HG03378 (cell line): ENCODE measurements around the gene MSANTD1.

Experiments
- ATAC-seq: cut with Tn5 transposase; IDR thresholded peaks from one replicate; pipeline ENCODE4 v1.9.1; 2021; ENCODE audit warnings: mild to moderate bottlenecking, moderate library complexity; ENCODE audit not compliant: unreplicated experiment

The MSANTD1 gene

DNA sequence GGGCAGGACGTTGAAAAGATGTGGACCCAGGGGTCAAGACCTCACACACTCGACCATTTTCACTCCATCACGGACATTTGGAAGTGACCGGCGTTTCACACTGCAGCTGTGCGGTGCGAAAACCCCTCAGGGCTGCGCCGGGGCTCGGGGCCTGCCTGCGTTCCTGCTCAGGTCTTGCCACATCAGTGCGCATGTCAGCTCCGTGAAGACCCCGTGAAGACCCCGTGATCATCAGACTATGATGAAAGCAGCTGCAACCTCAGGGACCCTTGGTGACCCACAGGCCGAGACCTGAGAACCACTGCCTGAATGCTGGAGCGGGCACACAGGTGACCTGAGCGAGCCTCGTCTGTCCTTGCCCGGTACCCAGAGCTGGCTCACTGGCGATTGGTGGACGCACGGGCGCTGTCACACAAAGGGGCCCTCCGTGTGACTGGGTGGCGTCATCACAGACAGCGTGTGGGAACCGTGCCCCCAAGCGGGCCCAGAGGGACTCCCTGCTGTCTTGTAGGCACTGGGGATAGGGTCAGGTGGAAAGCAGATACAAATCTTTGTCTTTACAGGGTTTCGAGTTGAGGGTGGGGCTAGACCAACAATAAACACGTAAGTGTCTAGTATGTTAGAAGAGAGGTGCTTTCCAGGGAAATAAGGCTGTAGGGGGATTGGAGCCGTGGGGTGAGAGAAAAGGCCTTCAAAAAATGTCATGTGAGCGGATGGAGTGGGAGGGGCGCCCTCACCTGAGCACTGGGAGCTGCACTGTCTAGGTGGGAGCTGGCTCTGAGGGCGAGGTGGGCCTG is 12.7 kb downstream of the MSANTD1 start:
- ATAC-seq = no peak

DNA sequence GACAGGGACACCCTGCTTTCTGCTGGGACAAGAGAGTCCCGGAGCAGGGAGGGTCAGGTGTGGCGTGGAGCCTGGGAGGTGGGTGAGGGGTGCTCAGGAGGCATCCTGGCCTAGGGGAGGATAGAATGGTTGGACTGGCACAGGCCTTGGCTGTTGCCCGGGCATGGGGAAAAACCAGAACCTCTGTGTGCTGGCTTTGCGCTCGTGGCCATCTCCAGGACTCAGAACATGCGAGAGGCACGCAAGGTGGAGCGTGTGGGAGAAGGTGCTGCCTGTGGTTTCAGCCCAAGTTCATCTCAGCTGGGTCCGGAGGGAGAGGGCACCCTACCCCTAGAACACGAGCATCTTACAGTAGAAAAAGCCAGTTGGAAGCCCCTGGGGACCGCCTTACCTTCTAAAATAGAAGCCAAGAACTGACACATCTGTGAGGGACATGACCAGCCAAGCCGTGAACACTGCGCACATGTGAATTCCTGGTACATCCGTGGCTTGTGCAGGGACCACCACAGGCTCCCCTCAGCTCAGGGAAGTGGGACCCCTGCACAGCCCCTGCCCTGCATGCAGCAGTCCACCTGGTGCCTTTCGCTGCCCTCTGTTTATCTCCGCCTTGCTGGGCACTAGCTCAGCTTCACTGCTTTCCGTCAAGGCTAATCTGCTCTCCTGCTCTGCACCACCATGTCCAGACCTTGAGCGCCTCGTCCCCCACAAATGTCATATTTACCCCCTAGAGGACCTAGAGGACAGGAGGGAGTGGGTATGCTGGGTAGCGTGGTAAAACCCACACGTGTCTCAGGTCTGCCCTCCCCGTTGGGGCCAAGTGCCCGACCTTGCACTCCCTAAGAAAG is 13.5 kb downstream of the MSANTD1 start:
- no peak for ATAC-seq

DNA sequence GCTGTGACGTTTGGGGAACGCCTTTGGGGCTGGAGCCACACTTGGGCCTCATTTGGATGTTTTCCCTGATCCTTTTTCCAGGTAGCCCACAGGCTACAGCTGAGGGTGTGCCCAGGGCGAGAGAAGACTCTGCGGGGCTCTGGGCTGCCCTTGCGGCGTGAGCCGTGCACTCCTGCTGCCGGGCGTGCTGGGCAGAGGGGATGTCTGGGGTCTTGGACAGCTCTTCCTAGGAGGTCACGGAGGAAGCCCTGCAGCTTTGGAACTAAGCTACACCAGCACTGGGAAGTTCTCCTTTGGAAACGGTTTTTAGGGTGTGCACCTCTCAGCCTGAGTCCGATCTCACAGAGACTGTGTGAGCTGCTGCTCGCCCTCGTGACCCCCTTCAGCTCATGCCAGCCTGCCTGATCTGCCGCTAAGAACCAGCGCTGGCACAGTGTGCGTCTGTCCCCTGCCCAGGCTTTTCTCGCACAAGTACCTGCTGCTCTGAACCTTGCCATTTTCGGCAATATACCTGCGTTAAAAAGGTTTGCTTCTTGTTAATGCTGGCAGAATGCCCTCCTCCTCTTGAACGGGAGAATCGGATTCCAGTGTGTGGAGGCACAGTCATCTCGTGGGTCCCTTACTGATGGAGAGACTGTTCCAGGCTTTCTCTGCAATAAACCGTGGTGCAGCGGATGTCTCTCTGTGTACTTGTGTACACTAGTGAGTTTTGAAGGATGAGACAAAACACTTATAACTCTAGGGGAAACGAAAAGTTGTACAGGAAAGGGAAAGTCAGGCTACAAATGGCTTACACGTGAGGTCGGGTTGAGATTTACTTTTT is 14.3 kb downstream of the MSANTD1 start:
- no peak for ATAC-seq

DNA sequence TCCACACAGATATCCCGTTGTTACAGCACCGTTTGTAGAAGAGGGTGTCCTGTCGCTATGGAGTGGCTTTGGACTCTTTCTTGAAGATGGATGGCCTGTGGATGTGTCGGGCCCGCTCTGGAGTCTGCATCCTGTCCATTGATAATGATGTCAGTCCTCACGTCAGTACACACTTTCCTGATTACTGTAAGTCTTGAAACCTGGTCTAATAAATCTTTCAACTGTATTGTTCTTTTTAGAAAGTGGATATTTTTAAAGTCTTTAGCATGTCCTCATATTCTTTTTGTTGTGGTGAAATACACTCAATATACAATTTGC is 14.9 kb downstream of the MSANTD1 start:
- no peak for ATAC-seq

DNA sequence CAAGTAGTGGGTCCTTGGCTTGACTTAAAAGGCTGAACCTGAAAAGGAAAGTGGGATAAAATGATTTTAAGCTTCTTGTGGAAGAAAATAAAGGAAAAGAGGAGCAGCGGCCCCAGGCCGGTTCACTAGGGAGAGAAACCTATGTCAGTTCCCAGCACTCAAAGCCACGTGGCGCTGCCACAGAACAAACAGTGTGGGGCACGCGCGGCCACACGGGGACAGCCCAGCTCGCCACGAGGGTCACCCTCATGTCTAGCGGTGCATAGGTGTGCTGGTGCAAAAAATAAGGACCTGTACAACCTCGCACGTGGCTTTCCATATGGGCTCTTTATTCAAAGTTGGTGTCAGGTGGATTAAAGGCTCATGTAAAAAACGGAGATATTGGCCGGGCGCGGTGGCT is 17.1 kb downstream of the MSANTD1 start:
- no peak for ATAC-seq

DNA sequence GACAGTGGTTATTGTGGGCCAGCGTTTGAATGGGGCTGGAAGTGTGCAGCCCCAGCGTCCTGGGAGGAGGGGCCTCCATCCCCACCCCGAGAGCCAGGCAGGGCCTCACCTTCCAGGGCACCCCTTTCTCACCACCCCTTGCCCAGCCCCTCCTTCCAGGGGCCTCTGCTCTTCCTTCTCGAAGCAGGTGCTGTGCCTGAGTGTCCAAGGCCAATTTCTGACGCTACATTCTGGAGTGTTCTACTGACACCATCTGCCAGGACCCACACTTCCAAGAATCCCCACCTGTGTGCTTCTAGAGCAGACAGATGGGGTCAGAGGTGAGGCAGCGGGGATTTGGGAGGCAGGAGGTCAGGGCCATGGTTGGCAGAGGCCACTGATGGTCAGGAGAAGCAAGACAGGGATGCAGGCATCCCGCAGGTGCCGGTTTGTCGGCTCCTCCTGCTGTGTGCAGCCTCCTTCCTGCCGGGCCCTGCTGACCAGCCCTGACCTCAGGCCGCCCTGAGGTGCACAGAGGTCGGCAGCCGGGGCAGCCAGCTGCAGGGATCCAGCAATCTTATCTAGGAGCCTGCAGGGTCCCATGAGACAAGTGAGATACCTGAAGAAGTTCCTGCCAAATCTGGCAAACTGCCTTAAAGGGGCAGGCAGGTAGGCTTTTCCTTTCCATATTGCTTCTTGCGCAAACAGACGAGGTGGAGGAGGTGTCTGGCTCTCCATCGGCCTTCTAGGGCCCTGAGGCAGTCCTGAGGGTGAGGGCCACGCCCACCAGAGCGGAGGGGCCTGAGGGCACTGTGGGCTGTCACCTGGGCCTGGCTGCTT is 18.8 kb downstream of the MSANTD1 start:
- ATAC-seq = no peak

DNA sequence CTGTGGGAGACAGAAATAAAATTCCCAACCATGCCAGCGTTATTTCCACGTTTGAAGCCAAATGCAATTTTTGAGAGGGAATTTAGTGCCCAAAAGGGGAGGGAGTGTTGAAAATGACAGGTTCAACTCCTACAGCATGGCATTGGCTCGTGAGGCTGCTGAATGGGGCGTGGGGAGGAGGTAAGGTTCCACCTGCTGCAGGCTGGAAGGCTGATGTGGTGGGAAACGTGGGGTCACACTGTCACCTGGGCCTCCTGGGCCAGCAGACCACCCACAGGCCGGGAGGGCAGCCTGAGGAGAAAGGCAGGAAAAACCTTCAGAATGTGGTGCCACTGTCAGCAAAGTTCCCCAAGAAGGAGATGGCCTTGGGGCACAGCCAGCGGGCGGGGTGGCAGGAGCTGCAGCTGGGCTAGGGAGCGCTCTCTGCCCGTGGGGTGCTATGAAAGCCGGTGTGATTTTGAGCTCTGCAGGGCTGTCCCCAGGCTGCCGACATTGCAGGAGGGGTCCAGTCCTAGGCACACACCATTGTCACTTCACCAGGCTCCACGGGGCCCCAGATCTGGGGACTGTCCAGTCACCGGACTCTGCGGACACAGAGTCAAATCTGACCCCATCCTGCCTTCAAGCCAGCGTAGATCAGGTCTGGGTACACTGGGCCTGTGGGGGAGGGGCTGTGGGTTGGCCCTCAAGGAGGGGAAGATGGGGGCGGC is 19.6 kb downstream of the MSANTD1 start:
- ATAC-seq = no peak

DNA sequence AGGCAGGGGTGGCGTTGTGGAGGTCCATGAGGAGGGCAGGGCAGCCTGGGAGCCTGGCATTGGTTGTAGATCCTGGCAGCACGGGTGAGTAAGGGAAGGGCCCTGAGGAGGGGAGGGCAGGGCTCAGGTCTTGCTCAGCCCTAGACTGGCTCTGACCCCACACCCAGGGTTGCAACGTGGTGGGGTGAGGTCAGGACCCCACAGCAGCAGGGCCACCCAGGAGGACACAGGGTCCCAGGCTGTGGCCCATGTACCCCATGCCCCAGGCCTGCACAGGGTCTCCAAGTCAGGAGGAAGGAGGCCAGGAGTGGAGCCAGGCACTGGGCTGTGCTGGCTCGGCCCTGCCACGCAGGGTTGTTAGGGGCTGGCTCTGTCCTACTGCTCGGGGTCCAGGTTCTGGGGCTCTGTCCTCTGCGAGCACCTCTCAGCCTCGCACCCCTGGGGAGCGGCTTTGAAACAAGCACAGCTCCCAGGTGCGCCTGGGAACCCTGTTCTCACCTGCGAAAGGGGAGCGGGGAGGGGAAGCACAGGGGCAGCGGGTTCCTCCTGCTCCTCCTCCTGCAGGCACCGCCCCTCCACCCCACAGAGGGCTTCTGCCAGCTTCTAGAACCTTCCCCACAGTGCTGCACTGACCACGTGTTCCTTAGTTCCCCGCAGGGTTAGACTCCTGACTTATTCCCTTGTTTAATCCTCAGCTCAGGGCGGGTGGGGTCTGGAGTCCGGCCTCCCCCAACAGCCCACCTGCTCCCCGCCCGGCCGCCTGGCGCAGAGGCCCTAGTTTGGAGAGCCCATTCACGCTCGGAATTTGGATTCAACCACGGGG is 20.4 kb downstream of the MSANTD1 start:
- ATAC-seq = no peak

DNA sequence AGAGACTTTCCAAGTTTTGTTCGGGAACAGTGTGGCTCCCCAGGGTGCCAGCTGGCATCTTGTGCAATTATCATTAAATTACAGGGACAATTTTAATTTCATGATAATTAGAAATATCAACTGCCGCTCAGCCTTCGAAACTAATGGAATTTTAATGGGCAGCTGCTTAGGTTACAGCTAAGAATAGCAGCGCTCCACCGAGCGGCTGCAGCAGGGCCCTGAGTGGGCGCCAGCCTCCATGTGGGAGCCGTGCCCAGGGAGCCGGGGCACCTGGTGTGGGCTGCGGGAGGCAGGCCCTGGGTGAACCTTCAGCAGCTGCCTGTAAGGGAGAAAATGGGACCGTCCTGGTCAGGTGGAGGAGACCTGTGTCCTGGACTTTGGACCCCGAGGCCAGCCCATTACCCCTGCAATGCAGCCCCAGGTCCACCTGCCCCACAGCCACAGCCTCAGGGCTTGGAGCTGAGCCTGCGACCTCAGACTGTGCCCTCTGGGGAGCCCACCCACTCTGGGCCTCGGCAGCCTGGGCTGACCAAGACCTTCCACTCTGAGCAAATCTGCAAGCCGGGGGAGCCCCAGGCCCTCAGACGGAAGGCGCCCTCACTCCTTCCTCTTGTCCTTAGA is 21.1 kb downstream of the MSANTD1 start:
- no peak for ATAC-seq

DNA sequence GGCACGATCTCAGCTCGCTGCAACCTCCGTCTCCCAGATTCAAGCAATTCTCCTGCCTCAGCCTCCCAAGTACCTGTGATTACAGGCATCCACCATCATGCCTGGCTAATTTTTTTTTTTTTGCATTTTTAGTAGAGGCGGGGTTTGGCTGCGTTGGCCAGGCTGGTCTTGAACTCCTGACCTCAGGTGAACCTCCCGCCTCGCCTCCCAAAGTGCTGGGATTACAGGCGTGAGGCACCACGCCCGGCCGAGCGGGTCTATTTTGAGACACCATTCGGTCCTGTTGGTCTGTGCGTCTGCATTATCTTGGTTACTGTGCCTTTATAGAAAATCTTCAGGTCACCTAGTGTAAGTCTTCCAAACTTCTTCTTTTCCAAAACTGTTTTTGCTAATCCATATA is 22.2 kb downstream of the MSANTD1 start:
- no peak for ATAC-seq

DNA sequence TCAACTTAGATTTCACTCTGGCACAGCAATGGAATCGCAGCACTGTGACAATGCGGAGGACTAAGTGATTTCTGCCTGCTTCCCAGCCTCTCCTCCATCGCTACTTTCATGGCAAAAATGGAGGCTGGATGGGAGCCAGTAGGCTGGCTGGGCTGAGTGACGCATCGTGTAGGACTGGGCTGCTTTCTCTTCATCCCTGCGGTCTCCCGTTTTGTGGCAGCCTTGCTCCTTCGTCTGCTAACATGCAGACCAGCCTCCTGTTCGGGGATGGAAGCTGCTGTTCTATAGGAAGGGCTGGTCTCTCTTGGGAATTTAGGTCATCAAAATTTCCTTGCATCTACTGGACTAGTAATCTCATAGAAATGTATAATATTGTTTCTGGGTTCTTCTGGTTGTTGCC is 28.0 kb downstream of the MSANTD1 start:
- ATAC-seq = no peak

DNA sequence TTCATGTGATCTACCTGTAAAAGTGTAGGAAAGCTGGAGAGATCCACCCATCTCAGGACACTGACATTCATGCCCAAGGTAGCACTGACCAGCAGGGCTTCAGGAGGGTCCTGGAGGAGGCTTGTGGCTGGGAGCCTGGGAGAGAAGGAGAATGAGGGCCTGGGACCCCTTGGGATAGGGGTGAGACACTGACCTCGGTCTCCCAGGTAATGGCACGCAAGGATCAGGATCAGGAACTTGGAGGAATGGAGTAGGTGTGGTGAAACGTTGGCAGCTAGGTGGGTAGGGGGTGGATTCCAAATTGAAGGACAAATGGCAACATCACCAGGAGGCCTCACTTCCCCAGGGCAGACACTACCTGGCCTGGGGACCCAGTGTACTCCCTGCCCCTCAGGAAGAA is 31.5 kb downstream of the MSANTD1 start:
- no peak for ATAC-seq

DNA sequence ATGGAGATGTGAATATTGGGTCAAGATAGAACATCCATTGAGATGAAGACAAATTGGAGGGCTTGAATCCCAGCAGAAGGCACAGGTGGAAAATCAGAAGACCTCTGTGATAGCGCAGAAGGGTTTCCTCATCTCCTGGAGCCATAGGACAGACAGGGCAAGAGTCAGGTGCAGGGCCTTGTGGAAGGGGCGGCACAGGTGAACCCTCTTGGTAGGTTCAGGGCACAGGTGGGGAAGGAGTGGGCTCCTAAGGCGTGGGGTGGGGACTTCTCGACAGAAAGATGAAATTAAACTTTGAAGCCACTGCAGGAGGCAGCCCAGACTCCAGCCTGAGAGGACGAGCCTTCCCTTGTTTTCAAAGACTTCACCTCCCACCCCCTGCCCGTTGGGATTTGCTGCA is 34.5 kb downstream of the MSANTD1 start:
- no peak for ATAC-seq

DNA sequence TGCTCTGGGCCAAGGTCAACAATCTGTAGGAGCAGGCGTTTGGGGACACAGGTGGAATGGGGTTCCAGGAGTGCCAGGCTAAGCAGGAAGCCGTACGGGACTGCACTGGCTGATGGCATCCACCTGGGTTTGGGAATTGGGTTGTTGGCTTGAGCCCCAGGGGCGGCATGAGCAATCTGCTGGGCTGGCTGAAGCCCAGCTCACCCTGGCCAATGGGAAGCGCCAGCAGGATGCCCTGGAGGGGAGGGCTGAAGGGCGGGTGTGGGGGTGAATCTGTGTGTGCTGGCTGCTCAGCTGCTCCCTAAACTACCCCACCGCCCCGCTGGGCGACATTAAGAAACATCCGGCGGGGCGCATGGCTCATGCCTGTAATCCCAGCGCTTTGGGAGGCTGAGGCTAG is 35.0 kb downstream of the MSANTD1 start:
- no peak for ATAC-seq

DNA sequence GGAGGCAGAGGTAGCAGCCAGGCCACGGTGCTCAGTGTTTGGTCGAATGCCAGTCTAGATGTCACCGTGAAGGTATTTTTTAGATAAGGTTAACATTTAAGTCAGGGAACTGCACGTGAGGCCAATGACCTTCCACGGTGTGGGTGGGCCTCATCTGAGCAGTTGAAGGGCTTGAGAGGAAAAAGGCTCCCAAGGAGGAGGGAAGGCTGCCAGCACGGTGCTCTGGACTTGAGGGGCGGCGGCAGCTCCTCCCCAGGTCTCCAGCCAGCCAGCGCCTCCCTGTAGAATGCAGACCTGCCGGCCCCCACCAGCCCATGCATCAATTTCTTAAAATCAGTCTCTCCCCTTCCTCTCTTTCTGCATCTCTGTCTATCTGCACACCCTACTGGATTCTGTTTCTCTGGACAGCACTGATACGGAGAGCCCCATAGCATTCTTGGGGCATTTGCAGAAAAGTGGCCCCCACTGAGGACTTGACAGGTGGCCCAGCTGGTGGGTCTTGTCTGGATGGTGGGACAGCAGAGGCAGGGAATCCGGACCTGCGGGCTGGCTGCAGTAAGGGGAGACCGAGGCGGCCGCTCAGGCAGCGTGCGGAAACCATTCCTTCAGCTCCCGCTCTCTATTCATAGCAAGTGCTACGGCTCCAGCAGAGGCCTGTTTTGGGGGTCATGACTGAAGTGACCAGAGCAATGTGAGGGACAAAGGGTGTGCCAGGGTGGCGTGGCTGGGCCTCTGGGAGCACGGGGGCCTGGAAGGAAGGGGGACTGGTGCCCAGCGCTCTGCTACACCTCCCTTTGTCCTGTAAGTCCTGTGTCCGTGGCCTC is 36.0 kb downstream of the MSANTD1 start:
- no peak for ATAC-seq

DNA sequence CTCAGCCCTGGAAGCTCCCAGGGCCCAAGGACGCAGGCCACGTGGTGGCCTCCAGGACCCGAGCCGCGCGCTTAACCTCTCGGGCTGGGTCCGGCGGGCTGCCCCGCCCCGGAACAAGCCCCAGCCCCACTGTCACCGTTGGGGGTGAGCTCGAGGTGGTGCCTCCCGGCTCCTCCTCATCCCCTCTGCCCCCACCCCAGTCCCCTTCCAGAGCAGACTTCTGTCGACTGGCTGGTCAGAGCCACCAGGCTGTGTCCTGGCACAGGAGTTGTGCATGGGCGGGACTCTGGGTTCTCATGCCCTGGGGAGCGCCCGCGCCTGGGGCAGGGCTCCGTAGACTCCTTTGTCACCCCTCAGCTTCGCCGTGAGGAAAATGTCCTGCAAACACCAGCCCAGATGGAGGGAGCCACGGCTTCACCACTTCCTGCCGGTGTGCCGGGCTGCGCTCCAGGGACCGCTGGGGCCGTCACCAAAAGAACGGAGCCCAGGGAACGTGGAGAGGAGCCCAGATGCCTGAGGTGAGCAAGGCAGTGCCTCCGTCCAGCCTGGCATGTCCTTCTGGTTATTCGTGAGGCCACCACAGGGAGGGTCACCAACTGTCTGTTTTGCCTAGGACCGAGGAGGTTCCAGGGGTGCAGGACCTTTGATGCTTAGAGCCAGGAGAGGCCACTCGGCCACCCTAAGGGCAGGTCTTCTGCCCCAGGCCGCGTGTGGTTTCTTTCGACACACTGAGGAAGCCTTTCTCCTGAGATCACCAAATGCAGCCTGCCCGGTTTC is 36.8 kb downstream of the MSANTD1 start:
- peak; percentile 83 for ATAC-seq
